KOPT-K1 (cell line): ENCODE data around the gene SLC25A51.

ENCODE experiments used
- H3K27ac ChIP-seq: fragments of 200-600 bp; sonication (generic); 2 replicates; pipeline ENCODE4 v1.5.1; 2016; ENCODE audit warnings: antibody characterized with exemption, mild to moderate bottlenecking, low read depth, low read length; ENCODE audit not compliant: poor library complexity, severe bottlenecking
- H3K36me3 ChIP-seq: fragments of 200-600 bp; sonication (generic); 2 replicates; pipeline ENCODE4 v1.5.1; 2017; ENCODE audit warnings: antibody characterized with exemption, mild to moderate bottlenecking, low read length, moderate library complexity; ENCODE audit not compliant: insufficient read depth
- H3K9me3 ChIP-seq: fragments of 200-600 bp; sonication (generic); 2 replicates; pipeline ENCODE4 v1.5.1; 2017; ENCODE audit warnings: antibody characterized with exemption, low read length, mild to moderate bottlenecking; ENCODE audit not compliant: insufficient read depth, poor library complexity, severe bottlenecking

The SLC25A51 gene

DNA sequence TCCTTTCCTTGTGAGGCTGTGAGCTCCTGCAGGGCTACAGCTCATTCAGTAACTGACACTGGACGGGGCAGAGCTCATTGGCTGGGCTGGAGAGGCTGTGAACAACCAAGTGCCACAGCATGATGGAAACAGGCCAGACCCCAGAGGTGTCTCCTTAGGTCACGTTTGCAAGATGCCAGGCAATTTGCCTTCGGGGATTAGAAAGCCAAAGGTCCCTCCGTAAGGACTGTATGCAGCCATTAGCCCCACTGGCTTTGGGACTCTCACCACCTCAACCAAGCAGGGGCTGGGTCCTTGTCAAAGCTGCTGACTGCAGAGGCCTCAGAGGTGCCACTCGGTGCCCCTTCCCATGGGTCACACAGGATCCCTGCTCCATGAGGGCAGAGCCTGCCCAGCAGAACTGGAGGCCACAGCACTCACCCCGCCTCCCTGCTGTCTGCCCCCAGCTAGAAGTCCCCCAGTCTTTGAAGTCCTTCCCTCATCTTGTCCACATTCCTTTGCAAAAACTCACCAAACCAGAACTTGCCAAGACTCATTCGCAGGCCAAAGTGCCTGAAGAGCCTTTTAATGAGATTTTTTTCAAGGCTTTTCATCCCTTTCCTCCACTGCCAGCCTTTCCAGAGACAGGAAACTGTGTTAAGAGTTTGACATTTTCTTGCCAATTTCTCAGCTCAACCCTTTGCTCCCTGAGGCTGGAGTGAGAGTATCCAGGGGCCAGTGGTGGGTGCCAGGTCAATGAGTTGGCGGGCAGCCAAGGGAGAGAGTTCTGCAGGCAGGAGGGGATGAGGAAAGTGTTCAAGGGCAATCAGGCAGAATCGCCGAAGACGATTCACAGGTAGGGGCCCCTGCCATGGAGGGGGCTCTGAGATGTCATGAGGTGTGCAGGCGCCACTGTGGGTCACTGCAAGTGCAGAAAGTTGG lies 39.7 kb upstream of the SLC25A51 start:
- H3K9me3 ChIP-seq = no peaks in the 10 kb centered on the region
- no peak overlapping the region for H3K27ac ChIP-seq
- no peaks in the 10 kb centered on the region for H3K36me3 ChIP-seq

DNA sequence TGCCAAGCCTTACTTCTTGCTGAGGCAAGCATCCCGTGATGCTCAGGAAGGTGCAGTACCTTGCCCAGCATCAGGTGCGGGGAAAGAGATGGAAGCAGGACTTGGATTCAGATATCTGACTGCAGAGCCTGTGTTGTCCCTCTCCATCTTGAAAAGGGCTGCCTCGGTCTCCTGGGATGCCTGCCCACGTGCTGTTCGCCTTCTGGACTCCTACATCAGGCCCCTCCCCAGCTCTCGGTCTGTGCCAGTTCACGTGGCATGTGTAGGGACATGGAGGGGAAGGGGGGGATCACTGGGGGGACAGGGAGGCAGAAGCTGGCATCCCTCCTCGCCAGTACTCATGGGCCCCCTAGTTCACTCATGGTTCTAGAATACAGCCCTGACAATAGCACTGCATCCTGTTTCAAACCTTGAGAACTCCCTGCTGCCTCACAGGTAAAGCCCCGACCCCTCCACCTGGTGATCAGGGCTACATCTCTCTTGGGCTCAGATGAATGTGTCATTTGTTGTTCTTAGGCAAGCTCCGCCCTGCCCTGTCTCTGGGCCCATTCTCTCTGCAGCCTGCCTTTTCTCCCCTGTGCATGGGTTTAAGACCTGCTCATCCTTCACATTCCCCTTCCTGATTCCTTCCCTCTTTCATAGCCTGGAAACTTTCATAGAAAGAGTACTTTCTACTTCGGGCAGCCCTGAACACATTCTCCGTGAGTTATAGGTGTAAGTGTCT lies 38.9 kb upstream of the SLC25A51 start:
- H3K36me3 ChIP-seq = no peaks in the 10 kb centered on the region
- no peaks in the 10 kb centered on the region for H3K9me3 ChIP-seq
- H3K27ac ChIP-seq = no peak overlapping the region

DNA sequence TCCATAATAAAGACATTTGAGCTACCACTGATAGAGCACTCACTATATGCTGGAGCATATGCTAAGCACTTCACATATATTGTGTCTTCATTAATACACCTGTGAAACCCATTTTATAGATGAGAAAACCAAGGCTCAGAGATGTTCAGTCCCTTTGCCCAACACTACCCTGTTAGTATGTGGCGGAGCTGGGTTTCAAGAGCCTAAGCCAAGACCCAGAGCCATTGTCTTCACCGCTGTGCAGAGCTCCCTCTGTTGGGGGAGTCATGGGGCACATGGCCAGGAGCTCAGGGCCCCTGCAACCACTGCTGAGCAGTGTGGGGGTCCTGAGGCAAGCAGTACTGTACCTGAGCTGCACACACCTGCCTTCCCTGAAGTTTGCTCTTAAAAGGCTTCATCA lies 37.3 kb upstream of the SLC25A51 start:
- Histone ChIP-seq H3K9me3 (no peaks in the 10 kb centered on the region), H3K36me3 (no peaks in the 10 kb centered on the region), H3K27ac (no peak overlapping the region)

DNA sequence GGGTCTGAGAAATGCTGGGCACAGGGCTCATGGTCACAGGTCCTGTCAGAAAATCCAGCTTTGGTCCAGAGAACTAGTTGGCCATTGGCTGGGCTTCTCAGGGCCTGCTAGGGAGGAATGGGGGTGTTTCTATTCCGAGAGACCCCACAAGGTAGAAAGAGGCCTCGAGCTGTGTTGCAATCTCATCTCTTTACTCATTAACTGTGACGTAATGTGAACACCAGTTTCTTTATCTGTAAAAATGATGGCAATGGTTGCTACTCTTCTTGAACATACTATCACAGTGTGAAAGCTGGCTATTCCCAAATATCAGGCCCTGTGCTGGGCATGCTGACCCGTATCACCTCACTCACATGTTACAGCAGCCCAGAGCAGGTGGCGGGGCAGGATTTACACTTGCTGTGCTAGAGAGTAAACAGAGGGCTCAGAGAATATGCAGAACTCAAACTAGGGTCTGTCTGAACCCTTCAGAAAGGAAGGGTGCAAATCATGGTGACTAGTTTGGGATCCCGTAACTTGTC lies 35.7 kb upstream of the SLC25A51 start:
- Histone ChIP-seq H3K27ac (no peak overlapping the region), H3K9me3 (no peaks in the 10 kb centered on the region), H3K36me3 (no peaks in the 10 kb centered on the region)

DNA sequence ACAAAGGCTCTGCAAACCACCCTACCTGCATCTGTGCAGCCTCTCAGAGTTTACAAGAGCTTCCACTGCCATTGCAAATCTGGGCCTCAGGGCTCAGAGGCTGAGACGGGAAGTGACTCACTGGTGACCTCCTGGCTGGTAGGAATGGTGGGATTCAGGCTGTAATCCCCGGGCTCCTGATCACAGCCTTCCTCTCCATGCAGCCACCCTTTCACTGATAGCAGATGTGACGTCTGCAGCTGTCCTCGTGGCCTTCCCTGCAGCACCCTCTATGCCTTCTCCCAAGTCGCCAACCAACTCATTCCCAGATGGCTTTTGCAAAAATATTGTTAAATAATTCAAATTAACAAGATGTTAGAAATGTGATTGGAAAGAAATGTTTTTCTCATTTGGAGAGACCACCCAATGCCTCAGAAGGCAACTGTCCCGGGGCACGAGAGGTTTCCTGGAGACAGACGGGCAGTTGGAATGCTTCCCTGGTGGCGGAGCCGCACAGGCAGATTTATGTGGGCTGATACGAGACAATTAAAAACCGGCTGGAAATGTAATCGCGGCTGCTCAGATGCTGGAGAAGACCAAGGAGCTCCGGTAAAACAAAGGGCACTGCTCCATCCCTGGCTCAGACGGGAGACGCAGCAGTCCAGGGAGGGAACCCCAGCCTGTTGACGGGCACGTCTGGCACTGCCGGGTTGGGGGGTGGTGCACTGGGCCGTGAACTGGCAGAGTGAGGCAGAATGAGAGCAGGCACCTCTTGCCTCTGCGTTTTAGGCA lies 34.4 kb upstream of the SLC25A51 start:
- Histone ChIP-seq H3K36me3 (no peaks in the 10 kb centered on the region), H3K27ac (no peak overlapping the region)

DNA sequence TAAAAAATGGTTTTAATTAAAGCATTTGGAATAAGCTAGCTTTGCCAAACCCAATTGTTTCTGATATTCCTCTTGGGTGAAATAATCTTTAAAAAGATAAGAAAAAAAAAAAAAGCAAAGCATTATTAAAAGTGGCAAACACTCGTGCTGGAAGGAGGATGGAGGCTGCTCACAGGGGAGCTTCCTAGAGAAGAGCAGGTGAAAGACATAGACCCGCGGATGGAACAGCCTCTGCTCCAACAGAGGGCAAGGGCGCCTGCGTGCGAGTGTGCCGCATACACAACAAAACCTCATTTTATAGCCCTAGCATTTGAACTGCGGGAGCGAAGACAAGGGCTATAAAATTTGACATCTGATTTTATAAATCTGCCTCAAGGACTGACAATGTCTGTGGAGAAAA lies 33.4 kb upstream of the SLC25A51 start:
- H3K27ac ChIP-seq = no peak overlapping the region
- H3K9me3 ChIP-seq = no peaks in the 10 kb centered on the region
- H3K36me3 ChIP-seq = no peaks in the 10 kb centered on the region

More for the DNA sequence above, 34.4 kb upstream of the SLC25A51 start:
- H3K9me3 ChIP-seq = no peaks in the 10 kb centered on the region

DNA sequence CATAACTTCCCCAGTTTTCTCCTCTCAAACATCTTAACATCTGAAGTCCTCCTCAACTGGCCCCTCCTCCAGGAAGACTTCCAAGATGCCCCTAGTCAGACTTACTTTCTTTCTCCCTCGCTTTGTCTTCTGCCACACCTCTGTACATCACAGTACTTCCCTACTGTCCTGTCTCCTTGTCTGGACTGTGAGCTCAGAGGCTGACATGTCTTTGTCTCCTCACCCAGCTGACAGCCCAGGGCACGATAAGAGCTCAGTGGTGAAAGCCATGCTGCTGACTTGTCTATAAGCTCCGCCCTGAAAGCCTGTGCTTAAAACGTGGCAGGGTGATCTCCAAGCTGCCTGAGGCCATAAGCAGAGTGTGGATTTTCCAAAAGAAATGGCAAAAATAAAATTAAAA lies 33.0 kb upstream of the SLC25A51 start:
- H3K36me3 ChIP-seq = no peaks in the 10 kb centered on the region
- no peak overlapping the region for H3K27ac ChIP-seq
- H3K9me3 ChIP-seq = no peaks in the 10 kb centered on the region

DNA sequence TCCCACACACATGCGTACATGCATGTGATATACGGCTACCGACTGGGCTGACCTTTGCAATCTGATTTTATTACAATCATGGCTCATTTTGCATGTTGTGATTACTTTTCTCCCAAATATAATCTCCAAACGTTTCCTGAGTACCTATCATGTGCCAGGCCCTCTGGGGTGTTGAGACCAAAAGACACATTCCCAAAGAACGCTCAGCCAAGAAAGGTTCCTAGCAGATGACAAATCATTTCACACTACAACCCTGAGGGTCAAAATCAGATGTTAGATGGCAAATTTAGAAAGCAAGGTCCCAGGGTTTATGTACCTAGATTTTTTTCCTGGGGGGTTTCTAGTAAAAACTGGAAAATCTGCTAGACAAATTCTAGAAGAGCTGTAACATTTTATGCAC lies 32.4 kb upstream of the SLC25A51 start:
- Histone ChIP-seq H3K27ac (no peak overlapping the region), H3K9me3 (no peaks in the 10 kb centered on the region), H3K36me3 (no peaks in the 10 kb centered on the region)

DNA sequence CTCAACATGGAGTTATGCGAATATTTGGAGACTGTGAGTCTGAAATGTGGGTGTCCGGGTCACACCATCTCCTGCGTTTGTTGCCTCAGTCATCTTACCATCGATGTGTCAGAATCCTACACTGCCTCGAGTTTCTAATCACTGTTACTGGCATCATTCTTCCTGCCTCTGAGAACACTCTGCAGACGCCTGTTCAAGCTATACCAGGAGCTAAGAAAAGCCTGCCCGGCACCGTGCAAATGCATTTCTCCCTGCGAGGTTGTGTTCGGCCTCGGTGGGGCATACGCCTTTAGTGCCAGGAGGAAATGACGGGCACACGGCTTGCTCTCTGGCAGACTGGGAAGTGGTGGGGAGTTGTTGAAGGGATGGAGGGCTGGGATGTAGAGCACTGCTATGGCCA lies 31.2 kb upstream of the SLC25A51 start:
- Histone ChIP-seq H3K36me3 (no peaks in the 10 kb centered on the region), H3K27ac (no peak overlapping the region), H3K9me3 (no peaks in the 10 kb centered on the region)

DNA sequence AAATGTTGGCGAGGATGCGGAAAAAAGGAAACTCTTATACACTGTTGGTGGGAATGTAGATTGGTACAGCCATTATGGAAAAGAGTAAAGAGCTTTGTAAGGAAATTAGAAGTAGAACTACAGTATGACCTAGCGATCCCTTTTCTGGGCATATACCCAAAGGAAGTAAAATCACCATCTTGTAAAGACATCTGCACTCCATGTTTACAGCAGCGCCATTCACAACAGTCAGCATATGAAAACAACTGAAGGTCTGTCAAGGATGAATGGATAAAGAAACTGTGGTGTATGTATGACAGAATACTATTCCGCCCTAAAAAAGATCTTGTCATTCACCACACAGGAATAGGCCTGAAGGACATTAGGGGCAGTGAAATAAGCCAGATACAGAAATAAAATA lies 27.7 kb upstream of the SLC25A51 start:
- no peaks in the 10 kb centered on the region for H3K36me3 ChIP-seq
- H3K9me3 ChIP-seq = no peaks in the 10 kb centered on the region
- H3K27ac ChIP-seq = no peak overlapping the region

DNA sequence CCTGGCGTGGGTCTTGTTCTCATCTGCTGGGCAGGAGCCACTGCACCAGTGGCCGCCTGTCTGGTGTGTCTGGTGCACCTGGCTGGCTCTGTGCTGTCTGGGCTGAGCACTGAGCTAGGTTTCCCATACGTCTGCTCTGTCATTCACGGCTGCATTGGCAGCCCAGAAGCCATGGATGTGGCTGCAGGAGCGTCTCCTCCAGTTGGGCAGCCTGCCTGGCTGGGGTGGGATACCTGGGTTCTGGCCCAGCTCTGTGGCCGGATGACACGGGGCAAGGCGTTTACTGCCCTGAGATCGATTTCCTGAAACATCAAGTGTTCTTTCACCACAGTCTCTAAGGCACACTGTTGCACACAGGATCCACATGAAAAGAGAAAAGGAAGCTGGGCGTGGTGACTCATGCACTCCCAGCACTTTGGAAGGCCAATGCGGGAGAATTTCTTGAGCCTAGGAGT lies 25.5 kb upstream of the SLC25A51 start:
- Histone ChIP-seq H3K36me3 (no peaks in the 10 kb centered on the region), H3K9me3 (no peaks in the 10 kb centered on the region), H3K27ac (no peak overlapping the region)

DNA sequence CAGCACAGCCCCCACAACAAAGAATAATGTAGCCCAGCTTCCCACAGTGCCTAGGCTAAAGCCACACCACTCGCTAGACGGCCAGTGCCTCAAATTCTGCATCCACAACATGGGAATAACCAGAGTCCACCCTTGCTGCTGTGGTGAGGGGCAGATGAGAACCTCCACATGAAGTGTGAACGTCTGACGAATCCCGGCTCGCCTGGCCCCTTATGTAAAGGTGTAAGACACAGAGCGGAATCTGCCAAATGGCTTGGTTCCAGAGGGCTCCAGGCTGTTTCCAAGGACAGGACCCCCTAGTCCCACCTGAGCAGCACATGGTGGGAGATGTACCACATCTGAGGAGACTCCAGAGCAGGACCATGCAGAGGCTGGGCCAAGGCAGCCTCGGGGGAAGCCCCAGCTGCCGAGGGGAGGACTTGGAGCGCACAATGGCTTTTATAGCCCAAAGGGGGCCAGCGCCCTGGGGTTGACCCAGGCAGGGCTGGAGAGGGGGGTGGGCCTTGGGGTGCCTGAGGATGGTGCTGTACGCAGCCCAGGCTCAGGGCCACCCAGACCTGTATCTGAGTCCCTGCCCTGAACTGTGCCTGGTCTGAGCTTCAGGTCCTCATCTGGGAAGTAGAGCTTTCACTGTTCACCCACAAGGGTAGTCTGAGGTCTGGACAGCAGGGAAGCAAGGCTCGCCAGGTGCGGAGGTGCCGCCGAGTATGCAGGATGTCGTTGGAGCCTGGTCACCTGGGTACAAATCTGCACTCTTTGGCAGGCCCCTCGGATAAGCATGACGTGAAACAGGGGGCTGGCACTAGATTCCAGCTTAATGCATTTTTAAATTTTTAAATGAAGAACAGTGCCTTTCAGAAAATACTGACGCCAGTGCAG lies 24.9 kb upstream of the SLC25A51 start:
- no peak overlapping the region for H3K27ac ChIP-seq
- H3K36me3 ChIP-seq = no peaks in the 10 kb centered on the region
- H3K9me3 ChIP-seq = no peaks in the 10 kb centered on the region

DNA sequence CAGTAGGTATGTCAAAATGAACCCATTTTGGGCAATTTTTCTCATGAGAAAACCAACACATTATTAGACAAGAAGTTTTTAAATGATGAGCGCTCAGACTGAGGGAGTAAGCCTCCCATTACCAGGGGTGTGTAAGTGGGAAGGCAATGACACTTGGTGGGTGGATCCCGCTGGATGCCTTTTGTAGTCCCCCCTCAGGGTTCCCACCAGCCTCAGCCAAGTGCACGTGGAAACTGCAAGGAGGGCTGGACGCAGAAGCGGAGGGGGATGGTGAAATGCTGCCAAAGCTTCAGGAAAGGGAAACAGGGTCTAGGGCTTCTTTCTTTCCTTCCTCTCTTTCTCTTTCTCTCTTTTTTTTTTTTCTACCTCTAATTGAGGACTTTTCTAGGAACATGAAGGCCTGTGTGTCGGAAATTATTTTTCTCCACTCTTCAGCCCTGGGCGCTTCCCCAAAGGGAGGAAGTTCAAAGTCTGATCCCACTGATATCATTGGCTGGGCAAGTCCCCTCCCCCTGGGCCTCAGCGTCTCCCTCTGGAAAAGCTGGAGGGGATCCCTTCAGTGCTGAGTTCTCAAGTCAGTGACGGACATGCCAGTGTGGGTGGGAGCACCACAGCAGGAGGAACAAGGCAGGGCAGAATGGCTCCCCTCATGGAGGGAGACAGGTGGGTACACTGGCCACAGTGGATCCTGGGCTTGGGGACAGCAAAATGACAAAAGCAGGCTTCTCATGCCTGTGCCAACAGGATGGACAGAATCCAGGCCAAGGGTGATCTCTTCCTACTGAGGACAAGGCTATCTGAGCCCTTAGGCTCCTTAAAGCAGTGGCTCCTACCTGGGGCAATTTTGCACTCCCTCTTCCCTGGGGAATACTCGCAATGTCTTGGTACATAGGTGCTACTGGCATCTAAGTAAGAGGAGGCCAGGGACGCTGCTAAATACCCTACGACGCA lies 23.9 kb upstream of the SLC25A51 start:
- no peak overlapping the region for H3K27ac ChIP-seq
- H3K9me3 ChIP-seq = no peaks in the 10 kb centered on the region
- no peaks in the 10 kb centered on the region for H3K36me3 ChIP-seq
